ENCODE results near the gene CBY1. TPM values are rescaled to one million over a fixed set of nuclear protein-coding genes. Genes with fewer than 3 reads are reported as not detected.

CBY1 gene
- total and polyA plus RNA-seq, 10 of the 15 experiments (the other 5 are each of a cell fraction or from before 2014, with no cell fraction given), result 7.3 to 18.6 (median 11.9) TPM

DNA sequence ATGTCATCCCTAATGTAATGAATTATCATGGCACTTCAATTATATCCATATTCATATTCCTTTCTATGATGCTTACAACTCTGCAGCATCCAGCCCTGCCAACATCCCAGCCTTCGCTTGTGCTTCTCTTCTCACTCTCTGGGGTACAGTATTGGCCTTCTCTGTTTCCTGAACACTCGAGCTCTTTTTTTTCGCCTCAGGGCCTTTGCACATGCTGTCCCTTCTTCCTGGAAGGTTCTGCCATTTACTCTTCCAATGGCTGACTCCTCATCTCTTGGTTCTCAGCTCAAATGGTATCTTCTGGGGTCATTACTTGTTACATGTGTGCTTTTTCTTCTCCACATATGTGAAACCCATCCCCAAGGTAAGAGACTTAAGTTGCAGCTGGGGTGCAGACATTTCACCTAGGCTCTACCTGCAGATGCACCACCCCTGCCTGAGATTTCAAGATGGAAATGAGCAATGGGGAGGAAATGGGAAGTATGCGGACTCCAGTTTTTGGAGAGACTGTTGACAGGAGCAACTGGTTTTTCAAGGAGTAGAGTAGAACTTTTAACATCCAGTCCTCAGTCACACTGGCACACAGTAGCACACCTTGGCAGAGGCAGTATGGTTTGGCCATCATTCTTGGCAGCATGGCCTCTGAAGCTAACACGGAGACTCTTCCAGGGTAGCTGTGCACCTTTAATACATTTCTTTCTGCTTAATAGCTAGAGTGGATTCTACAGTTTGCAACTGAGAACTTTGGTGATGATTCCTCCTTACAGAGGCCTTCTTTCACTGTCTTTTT, 44.0 kb upstream of the CBY1 start:
- Histone ChIP-seq H3K4me2 (ENCODE audit: control insufficient read depth, insufficient read depth) (no peak overlapping the region), H3K27me3 (replicated peaks in 1 of 2; ENCODE audit: control insufficient read depth in 2 of 2, insufficient read depth in 2 of 2, low read length in 1 of 2) (no peaks in the 10 kb centered on the region), H3K79me2 (ENCODE audit: control insufficient read depth, insufficient read depth, low read length) (no peaks in the 10 kb centered on the region), H3K4me1 (ENCODE audit: control insufficient read depth, insufficient read depth, low read length) (no peaks in the 10 kb centered on the region), H3K9me3 (replicated peaks; ENCODE audit: control insufficient read depth, insufficient read depth, low read length) (no peaks in the 10 kb centered on the region), H3K36me3 (ENCODE audit: control insufficient read depth in 2 of 2, insufficient read depth in 2 of 2, low read length in 1 of 2) (no peaks in the 10 kb centered on the region), H3K27ac (ENCODE audit: control insufficient read depth, insufficient read depth) (no peak overlapping the region), H3K9ac (ENCODE audit: control insufficient read depth, insufficient read depth, low read length) (no peak overlapping the region), H2AFZ (ENCODE audit: control insufficient read depth, low read depth, low read length) (no peak overlapping the region), H4K20me1 (ENCODE audit: control insufficient read depth, insufficient read depth) (no peaks in the 10 kb centered on the region), H3K4me3 (no peak overlapping the region)
- CTCF ChIA-PET, result interaction anchor here (1.0 kb wide), 1 partner anchor 560 kb away, joined by 3 read pairs; no protein-coding TSS in a partner anchor
- in situ Hi-C loops (cut with MboI) (no loop called here), intact Hi-C loops (cut with micrococcal nuclease; ENCODE audit: unreplicated experiment) (no loop called here)
- SMC1A ChIA-PET (ENCODE audit: uncharacterized antibody, unreplicated experiment), result no interaction called here
- RAD21 ChIA-PET (ENCODE audit: unreplicated experiment), result no interaction called here
- POLR2A ChIA-PET, result no interaction called here
- no TSS peak for BruUV-seq (replicated peaks)
- FAIRE-seq (no peak), ATAC-seq (no peak), DNase-seq (ENCODE audit: low read depth, low spot score) (no peak)
- 59% methylated on average over 5 of the region's 5 CpGs for WGBS (ENCODE audit: insufficient coverage, insufficient replicate concordance, low lambda C conversion rate, missing lambda C conversion rate)
- TF ChIP-seq TAF1 (IDR thresholded peaks at IDR 0.05; ENCODE audit: borderline replicate concordance, low read depth, low read length) (no peak), SUPT20H (IDR thresholded peaks at IDR 0.05; ENCODE audit: borderline replicate concordance, control insufficient read depth, low read depth, low read length) (no peak), BRCA1 (IDR thresholded peaks at IDR 0.05; ENCODE audit: low read depth, low read length) (no peak), DPF2 (IDR thresholded peaks at IDR 0.05) (no peak), ZNF274 (IDR thresholded peaks at IDR 0.05; ENCODE audit: insufficient read depth, insufficient read length) (no peak), SIN3A (IDR thresholded peaks at IDR 0.05; ENCODE audit: low read depth, low read length) (no peak), YY1 (IDR thresholded peaks at IDR 0.05; ENCODE audit: low read depth, low read length) (no peak)
- TF ChIP-seq, protein P1, sequence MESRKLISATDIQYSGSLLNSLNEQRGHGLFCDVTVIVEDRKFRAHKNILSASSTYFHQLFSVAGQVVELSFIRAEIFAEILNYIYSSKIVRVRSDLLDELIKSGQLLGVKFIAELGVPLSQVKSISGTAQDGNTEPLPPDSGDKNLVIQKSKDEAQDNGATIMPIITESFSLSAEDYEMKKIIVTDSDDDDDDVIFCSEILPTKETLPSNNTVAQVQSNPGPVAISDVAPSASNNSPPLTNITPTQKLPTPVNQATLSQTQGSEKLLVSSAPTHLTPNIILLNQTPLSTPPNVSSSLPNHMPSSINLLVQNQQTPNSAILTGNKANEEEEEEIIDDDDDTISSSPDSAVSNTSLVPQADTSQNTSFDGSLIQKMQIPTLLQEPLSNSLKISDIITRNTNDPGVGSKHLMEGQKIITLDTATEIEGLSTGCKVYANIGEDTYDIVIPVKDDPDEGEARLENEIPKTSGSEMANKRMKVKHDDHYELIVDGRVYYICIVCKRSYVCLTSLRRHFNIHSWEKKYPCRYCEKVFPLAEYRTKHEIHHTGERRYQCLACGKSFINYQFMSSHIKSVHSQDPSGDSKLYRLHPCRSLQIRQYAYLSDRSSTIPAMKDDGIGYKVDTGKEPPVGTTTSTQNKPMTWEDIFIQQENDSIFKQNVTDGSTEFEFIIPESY (IDR thresholded peaks at IDR 0.05), result no peak
- TF ChIP-seq, protein P2, sequence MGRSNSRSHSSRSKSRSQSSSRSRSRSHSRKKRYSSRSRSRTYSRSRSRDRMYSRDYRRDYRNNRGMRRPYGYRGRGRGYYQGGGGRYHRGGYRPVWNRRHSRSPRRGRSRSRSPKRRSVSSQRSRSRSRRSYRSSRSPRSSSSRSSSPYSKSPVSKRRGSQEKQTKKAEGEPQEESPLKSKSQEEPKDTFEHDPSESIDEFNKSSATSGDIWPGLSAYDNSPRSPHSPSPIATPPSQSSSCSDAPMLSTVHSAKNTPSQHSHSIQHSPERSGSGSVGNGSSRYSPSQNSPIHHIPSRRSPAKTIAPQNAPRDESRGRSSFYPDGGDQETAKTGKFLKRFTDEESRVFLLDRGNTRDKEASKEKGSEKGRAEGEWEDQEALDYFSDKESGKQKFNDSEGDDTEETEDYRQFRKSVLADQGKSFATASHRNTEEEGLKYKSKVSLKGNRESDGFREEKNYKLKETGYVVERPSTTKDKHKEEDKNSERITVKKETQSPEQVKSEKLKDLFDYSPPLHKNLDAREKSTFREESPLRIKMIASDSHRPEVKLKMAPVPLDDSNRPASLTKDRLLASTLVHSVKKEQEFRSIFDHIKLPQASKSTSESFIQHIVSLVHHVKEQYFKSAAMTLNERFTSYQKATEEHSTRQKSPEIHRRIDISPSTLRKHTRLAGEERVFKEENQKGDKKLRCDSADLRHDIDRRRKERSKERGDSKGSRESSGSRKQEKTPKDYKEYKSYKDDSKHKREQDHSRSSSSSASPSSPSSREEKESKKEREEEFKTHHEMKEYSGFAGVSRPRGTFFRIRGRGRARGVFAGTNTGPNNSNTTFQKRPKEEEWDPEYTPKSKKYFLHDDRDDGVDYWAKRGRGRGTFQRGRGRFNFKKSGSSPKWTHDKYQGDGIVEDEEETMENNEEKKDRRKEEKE (IDR thresholded peaks at IDR 0.05), result no peak
